ENCODE data around the gene LBP. TPM values are rescaled to one million over a fixed set of nuclear protein-coding genes. Genes with fewer than 3 reads are reported as not detected.

LBP gene
- total RNA-seq, 4 donors from 2014 or later: 1.4 to 17.9 (median 6.5) TPM

GRCh38 chr20:38315290-38315966 lies 30.9 kb upstream of the LBP start:
- ATAC-seq (no peak), DNase-seq (no peak)
- Histone ChIP-seq H3K27ac (no peak overlapping the region), H3K9me3 (no peaks in the 10 kb centered on the region), H3K27me3 (no peaks in the 10 kb centered on the region), H3K4me1 (no peaks in the 10 kb centered on the region), H3K36me3 (no peaks in the 10 kb centered on the region), H3K4me3 (no peak overlapping the region)
- TF ChIP-seq POLR2A (IDR thresholded peaks at IDR 0.05): no peak
- intact Hi-C loops (cut with DNase I; ENCODE audit: low total_unique reads) (no loop called here), in situ Hi-C loops (cut with MboI; ENCODE audit: low sequenced_read_pairs in 4 of 4) (loop anchor here in 1 of 4 donors (10.0 kb wide), 1 partner anchor 81 kb away; no protein-coding TSS in a partner anchor)

- intact Hi-C loops (cut with DNase I; ENCODE audit: low total_unique reads) (no loop called here), in situ Hi-C loops (cut with MboI; ENCODE audit: low sequenced_read_pairs in 4 of 4) (loop anchor here in 1 of 4 donors (10.0 kb wide), 1 partner anchor 82 kb away; no protein-coding TSS in a partner anchor)
- Histone ChIP-seq H3K4me1 (no peaks in the 10 kb centered on the region), H3K27ac (no peak overlapping the region), H3K9me3 (no peaks in the 10 kb centered on the region), H3K27me3 (no peaks in the 10 kb centered on the region), H3K36me3 (no peaks in the 10 kb centered on the region), H3K4me3 (no peak overlapping the region)
- no peak for TF ChIP-seq POLR2A (IDR thresholded peaks at IDR 0.05)
- no peak for TF ChIP-seq CTCF (IDR thresholded peaks at IDR 0.05 in 4 of 5, conservative IDR thresholded peaks at IDR 0.05 in 1 of 5)
- ATAC-seq: no peak
- DNase-seq: no peak
These were observed 29.9 kb upstream of the LBP start for GRCh38 chr20:38316341-38316740.

- TF ChIP-seq CTCF (IDR thresholded peaks at IDR 0.05 in 4 of 5, conservative IDR thresholded peaks at IDR 0.05 in 1 of 5) (no peak), POLR2A (IDR thresholded peaks at IDR 0.05) (no peak)
- no peaks in the 10 kb centered on the region for H3K27me3 ChIP-seq
- H3K36me3 ChIP-seq: no peaks in the 10 kb centered on the region
- intact Hi-C loops (cut with DNase I; ENCODE audit: low total_unique reads) (no loop called here), in situ Hi-C loops (cut with MboI; ENCODE audit: low sequenced_read_pairs in 4 of 4) (loop anchor here in 1 of 4 donors (10.0 kb wide), 1 partner anchor 83 kb away; no protein-coding TSS in a partner anchor)
- H3K4me1 ChIP-seq: no peaks in the 10 kb centered on the region
- DNase-seq (no peak), ATAC-seq (no peak)
- H3K4me3 ChIP-seq: no peak overlapping the region
- H3K9me3 ChIP-seq: no peaks in the 10 kb centered on the region
- H3K27ac ChIP-seq: no peak overlapping the region
These were observed 28.9 kb upstream of the LBP start for GRCh38 chr20:38317422-38317821.

GRCh38 chr20:38320221-38320620 lies 26.1 kb upstream of the LBP start:
- no peak for DNase-seq
- H3K4me1 ChIP-seq: no peaks in the 10 kb centered on the region
- H3K4me3 ChIP-seq: no peak overlapping the region
- TF ChIP-seq CTCF (IDR thresholded peaks at IDR 0.05 in 4 of 5, conservative IDR thresholded peaks at IDR 0.05 in 1 of 5): no peak
- no peak for TF ChIP-seq POLR2A (IDR thresholded peaks at IDR 0.05)
- no peak for ATAC-seq
- in situ Hi-C loops (cut with MboI; ENCODE audit: low sequenced_read_pairs in 4 of 4): no loop called here
- no peak overlapping the region for H3K27ac ChIP-seq
- no peaks in the 10 kb centered on the region for H3K9me3 ChIP-seq
- no peaks in the 10 kb centered on the region for H3K36me3 ChIP-seq
- intact Hi-C loops (cut with DNase I; ENCODE audit: low total_unique reads): loop anchor here (5.0 kb wide), 2 partner anchors 93 to 263 kb away; no protein-coding TSS in a partner anchor
- H3K27me3 ChIP-seq: no peaks in the 10 kb centered on the region

GRCh38 chr20:38321959-38322598 lies 24.2 kb upstream of the LBP start:
- in situ Hi-C loops (cut with MboI; ENCODE audit: low sequenced_read_pairs in 4 of 4) (no loop called here), intact Hi-C loops (cut with DNase I; ENCODE audit: low total_unique reads) (loop anchor here (5.0 kb wide), 2 partner anchors 95 to 265 kb away; no protein-coding TSS in a partner anchor)
- DNase-seq (peak in 1 of 2 donors; percentile 12), ATAC-seq (peak in 1 of 2 donors; percentile 39)
- Histone ChIP-seq H3K27me3 (no peaks in the 10 kb centered on the region), H3K27ac (no peak overlapping the region), H3K4me3 (no peak overlapping the region), H3K36me3 (no peaks in the 10 kb centered on the region), H3K9me3 (no peaks in the 10 kb centered on the region), H3K4me1 (no peaks in the 10 kb centered on the region)
- TF ChIP-seq CTCF (IDR thresholded peaks at IDR 0.05 in 4 of 5, conservative IDR thresholded peaks at IDR 0.05 in 1 of 5) (peak; percentile 43 to 60 (median 55)), POLR2A (IDR thresholded peaks at IDR 0.05) (no peak)

Data from gastrocnemius medialis (tissue), 4 donors.